Activated CD8-positive, alpha-beta memory T cell treated with anti-CD3 and anti-CD28 coated beads, Interleukin-2, amount 50 U/mL, for 1 hour (primary cell): ENCODE data around the gene HOXB2.

Source experiments
- DNase-seq: peaks from one replicate; pipeline ENCODE4 v3.0.0-alpha.2; 2020; ENCODE audit errors: extremely low read depth

Gene HOXB2

GRCh38 chr17:48565925-48566710 is 21.2 kb upstream of the HOXB2 start:
- no peak for DNase-seq

GRCh38 chr17:48565022-48565554 is 20.2 kb upstream of the HOXB2 start:
- no peak for DNase-seq

GRCh38 chr17:48564188-48565021 is 19.5 kb upstream of the HOXB2 start:
- DNase-seq, result no peak

- no peak for DNase-seq
Observed at GRCh38 chr17:48563867-48564187, 18.9 kb upstream of the HOXB2 start.

- DNase-seq, result no peak
Observed at GRCh38 chr17:48563385-48563838, 18.5 kb upstream of the HOXB2 start.

- DNase-seq, result no peak
Observed at GRCh38 chr17:48562934-48563333, 18.0 kb upstream of the HOXB2 start.

GRCh38 chr17:48561884-48562810 is 17.2 kb upstream of the HOXB2 start:
- no peak for DNase-seq

- no peak for DNase-seq
Observed at GRCh38 chr17:48559840-48560817, 15.2 kb upstream of the HOXB2 start.

- DNase-seq, result no peak
Observed at GRCh38 chr17:48559122-48559839, 14.4 kb upstream of the HOXB2 start.

GRCh38 chr17:48558831-48559121 is 13.9 kb upstream of the HOXB2 start:
- DNase-seq, result no peak

- no peak for DNase-seq
Observed at GRCh38 chr17:48558057-48558830, 13.3 kb upstream of the HOXB2 start.

GRCh38 chr17:48556576-48557401 is 11.9 kb upstream of the HOXB2 start:
- no peak for DNase-seq

GRCh38 chr17:48556229-48556575 is 11.3 kb upstream of the HOXB2 start:
- no peak for DNase-seq

GRCh38 chr17:48555258-48556228 is 10.6 kb upstream of the HOXB2 start:
- no peak for DNase-seq

GRCh38 chr17:48554412-48555257 is 9.7 kb upstream of the HOXB2 start:
- DNase-seq, result no peak

- no peak for DNase-seq
Observed at GRCh38 chr17:48553826-48554225, 8.9 kb upstream of the HOXB2 start.
